Astrocyte of the spinal cord (primary cell): Measurements from ENCODE around the gene POC1B.

Experiments used
- DNase-seq: peaks from one replicate; pipeline ENCODE4 v3.0.0; 2011; ENCODE audit warnings: low read depth, low spot score
- H3K4me3 ChIP-seq: 2 replicates; pipeline ENCODE4 v1.5.1; 2011; ENCODE audit warnings: low read depth, mild to moderate bottlenecking, low read length, moderate library complexity
- CTCF ChIP-seq: IDR thresholded peaks from 2 replicates; pipeline ENCODE4 v1.5.1; 2012; ENCODE audit warnings: low read depth, mild to moderate bottlenecking, low read length, inconsistent platforms
- in situ Hi-C: cut with HindIII; loops from 2 replicates; pipeline ENCODE4 v1.10.0; 2017; ENCODE audit warnings: low sequenced_read_pairs

POC1B gene

DNA sequence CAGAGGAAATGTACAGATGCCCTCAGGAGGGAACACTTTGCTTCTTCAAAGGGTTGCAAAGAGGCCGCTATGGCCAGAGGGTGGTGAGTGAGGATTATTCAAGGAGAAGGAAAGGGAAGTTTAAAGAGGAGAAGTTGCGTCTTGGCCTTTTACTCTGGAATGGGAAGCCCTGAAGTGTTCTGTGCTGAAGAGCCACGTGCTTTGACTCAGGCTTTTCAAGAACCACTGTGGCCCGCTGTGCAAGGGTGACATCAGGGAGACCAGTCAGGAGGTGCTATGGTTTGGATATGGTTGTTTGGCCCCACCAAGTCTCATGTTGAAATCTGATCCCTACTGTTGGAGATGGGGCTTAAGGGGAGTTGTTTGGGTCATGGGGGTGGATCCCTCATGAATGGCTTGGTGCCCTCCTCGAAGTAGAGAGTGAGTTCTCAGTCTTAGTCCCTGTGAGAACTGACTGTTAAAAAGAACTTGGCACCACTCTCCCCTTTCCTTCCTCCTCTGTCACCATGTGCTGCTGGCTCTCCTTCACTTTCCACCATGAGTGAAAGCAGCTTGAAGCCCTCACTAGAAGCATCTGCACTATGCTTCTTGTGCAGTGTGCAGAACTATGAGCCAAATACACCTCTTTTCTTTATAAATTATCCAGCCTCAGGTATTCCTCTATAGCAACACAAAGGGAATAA is 107.5 kb downstream of the POC1B start:
- in situ Hi-C loops: no loop called here
- no peak for TF ChIP-seq CTCF
- DNase-seq: no peak
- no peak overlapping the region for H3K4me3 ChIP-seq

DNA sequence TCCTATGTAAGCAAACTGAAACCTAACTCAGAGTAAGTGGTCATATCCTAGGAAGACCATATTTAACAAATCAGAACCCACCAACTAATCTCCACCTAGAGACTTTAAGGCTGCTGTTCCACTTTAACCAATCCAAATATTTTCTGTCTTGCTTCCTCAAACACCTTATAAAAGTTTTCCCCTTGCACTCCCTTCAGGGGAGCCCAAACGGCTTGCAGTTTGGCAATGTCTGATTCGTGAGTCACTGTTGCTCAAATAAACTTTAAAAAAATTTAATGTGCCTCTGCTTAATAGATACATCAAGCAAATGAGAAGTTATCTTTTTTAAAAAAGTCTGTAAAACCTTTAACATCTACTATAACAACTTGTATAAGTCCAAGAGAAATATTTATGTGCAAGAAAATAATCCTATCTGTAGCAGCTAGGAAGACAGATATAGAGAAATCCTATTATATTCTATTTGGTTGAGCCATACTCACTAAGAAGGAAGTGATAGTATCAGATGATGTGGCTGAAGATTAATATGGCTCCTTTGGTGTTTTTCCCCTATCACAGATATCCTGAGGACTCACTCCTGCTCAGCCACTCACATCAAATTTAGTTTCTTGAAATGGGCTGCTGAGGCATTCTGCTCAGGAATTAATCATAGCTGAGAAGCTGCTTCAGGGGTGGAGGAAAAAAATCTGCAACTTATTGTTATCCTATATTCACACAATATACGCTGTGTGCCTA is 108.4 kb downstream of the POC1B start:
- TF ChIP-seq CTCF: no peak
- in situ Hi-C loops: no loop called here
- DNase-seq: peak; percentile 34
- H3K4me3 ChIP-seq: no peak overlapping the region

GRCh38 chr12:89416049-89416792 is 109.6 kb downstream of the POC1B start:
- no peak overlapping the region for H3K4me3 ChIP-seq
- in situ Hi-C loops: no loop called here
- DNase-seq: no peak
- TF ChIP-seq CTCF: no peak

DNA sequence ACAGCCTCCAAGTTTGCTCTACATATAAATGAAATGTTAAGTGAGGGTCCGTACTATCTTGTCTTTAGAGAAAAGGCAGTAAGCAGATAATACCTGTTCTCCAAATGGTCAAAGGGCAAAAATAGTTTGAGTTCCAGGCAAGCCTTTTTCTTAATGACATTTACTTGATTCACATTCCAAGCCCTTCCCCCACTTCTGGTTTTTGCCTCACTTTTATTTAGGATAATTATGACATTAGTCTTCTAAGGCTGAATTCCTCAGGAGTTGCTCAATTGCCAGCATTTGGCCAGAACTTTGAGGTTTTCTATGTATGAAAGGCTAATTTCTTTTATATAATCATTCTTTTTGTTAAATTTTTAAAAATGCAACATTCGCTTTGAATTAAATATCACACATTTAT is 111.0 kb downstream of the POC1B start:
- DNase-seq: peak; percentile 42
- no peak for TF ChIP-seq CTCF
- no peak overlapping the region for H3K4me3 ChIP-seq
- in situ Hi-C loops: no loop called here

DNA sequence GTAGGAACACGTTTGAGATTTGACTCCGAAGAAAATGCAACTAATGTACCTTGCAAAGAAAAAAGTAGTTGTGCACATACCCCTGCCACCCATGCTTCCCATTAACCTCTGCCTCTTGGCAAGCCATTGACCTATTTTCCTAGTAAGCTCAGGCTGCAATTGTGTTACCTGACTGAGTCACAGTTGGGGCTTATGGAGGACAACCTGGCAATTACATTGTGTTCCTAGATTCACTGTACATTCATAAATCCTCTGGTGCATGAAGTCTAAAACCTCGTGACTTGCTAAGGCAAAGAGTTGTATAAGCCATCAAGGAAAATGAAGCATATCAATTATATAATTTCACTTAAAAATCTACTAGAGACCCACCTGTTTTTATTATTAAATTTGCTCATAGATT is 111.5 kb downstream of the POC1B start:
- no peak for TF ChIP-seq CTCF
- in situ Hi-C loops: no loop called here
- no peak for DNase-seq
- no peak overlapping the region for H3K4me3 ChIP-seq

- TF ChIP-seq CTCF: no peak
- H3K4me3 ChIP-seq: no peak overlapping the region
- in situ Hi-C loops: no loop called here
- no peak for DNase-seq
Observed at GRCh38 chr12:89413234-89413633, 112.6 kb downstream of the POC1B start.
